ENCODE results near the gene AP2A2. TPM values are rescaled to one million over a fixed set of nuclear protein-coding genes. Genes with fewer than 3 reads are reported as not detected.
A peak's percentile ranks its signal among the peaks of the same experiment; 100 is the strongest.

The AP2A2 gene
- total and polyA plus RNA-seq, 5 donors: 22.4 to 55.0 (median 48.9) TPM

- Histone ChIP-seq H3K4me3 (ENCODE audit: low read length) (no peak overlapping the region), H3K27me3 (ENCODE audit: control insufficient read depth, insufficient read depth) (no peaks in the 10 kb centered on the region), H3K9me3 (ENCODE audit: control insufficient read depth, low read length) (no peaks in the 10 kb centered on the region), H3K27ac (ENCODE audit: low read length) (no peak overlapping the region), H3K4me1 (ENCODE audit: control insufficient read depth, insufficient read depth, low read length) (no peaks in the 10 kb centered on the region)
- intact Hi-C loops (cut with DNase I): no loop called here
- no peak for ATAC-seq
- WGBS: 92% methylated on average over 38 of the region's 38 CpGs
- DNase-seq: no peak
Observed at GRCh38 chr11:1000357-1001278, 74.9 kb downstream of the AP2A2 start.

DNA sequence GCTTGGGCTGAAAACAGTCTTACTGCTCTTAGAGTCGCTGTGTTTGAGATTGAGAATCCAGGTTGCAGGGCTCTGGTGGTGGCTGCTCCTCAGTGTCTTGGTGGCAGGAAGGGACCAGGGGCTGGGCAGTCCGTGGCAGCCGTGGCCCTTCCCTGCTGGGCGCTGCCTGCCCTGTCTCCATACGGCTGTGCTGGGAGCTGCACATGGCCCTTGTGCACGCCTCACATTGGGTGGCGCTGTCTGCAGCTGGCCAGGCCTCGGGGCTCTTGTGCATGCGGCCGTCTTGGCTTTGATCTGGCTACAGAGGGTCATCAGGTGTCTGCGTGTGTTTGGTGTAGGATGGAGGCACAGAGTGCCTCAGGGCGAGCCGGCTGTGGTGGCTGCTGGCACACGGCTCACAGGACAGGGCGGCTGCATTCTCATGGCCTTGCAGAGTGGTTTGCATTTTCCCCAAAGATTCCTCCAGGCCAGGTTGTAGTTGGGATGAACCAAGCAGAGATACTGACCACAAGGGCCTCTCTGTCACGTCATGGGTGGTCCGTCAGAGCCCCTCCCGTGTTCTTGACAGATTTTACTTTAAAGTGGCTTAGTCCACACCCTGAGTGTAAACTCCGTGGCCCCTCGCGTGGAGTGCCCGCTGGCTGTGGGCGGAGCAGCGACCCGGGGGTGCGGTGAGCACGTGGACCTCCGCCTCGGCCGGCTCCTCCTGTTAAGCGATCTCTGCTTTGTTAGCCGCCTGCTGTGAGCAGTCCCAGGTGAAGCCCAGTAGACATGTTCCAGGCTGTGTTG is 76.1 kb downstream of the AP2A2 start:
- Histone ChIP-seq H3K9me3 (ENCODE audit: control insufficient read depth, low read length) (no peaks in the 10 kb centered on the region), H3K4me1 (ENCODE audit: control insufficient read depth, insufficient read depth, low read length) (no peaks in the 10 kb centered on the region), H3K27ac (ENCODE audit: low read length) (no peak overlapping the region), H3K27me3 (ENCODE audit: control insufficient read depth, insufficient read depth) (no peaks in the 10 kb centered on the region), H3K4me3 (ENCODE audit: low read length) (no peak overlapping the region)
- no peak for ATAC-seq
- DNase-seq: peak in 1 of 3 donors; percentile 30
- intact Hi-C loops (cut with DNase I): no loop called here
- WGBS: 93% methylated on average over 32 of the region's 32 CpGs

- H3K4me3 ChIP-seq (ENCODE audit: low read length): no peak overlapping the region
- no peaks in the 10 kb centered on the region for H3K4me1 ChIP-seq (ENCODE audit: control insufficient read depth, insufficient read depth, low read length)
- H3K27ac ChIP-seq (ENCODE audit: low read length): no peak overlapping the region
- intact Hi-C loops (cut with DNase I): no loop called here
- no peaks in the 10 kb centered on the region for H3K9me3 ChIP-seq (ENCODE audit: control insufficient read depth, low read length)
- ATAC-seq: no peak
- peak in 1 of 3 donors; percentile 18 for DNase-seq
- H3K27me3 ChIP-seq (ENCODE audit: control insufficient read depth, insufficient read depth): no peaks in the 10 kb centered on the region
- WGBS: 93% methylated on average over 20 of the region's 20 CpGs
Observed at GRCh38 chr11:1002406-1002984, 76.8 kb downstream of the AP2A2 start.

GRCh38 chr11:1003159-1003558 is 77.5 kb downstream of the AP2A2 start:
- H3K27me3 ChIP-seq (ENCODE audit: control insufficient read depth, insufficient read depth): no peaks in the 10 kb centered on the region
- no peaks in the 10 kb centered on the region for H3K9me3 ChIP-seq (ENCODE audit: control insufficient read depth, low read length)
- H3K27ac ChIP-seq (ENCODE audit: low read length): no peak overlapping the region
- intact Hi-C loops (cut with DNase I): no loop called here
- DNase-seq (peak in 1 of 3 donors; percentile 28), ATAC-seq (no peak)
- no peak overlapping the region for H3K4me3 ChIP-seq (ENCODE audit: low read length)
- H3K4me1 ChIP-seq (ENCODE audit: control insufficient read depth, insufficient read depth, low read length): no peaks in the 10 kb centered on the region
- WGBS: 89% methylated on average over 20 of the region's 20 CpGs

DNA sequence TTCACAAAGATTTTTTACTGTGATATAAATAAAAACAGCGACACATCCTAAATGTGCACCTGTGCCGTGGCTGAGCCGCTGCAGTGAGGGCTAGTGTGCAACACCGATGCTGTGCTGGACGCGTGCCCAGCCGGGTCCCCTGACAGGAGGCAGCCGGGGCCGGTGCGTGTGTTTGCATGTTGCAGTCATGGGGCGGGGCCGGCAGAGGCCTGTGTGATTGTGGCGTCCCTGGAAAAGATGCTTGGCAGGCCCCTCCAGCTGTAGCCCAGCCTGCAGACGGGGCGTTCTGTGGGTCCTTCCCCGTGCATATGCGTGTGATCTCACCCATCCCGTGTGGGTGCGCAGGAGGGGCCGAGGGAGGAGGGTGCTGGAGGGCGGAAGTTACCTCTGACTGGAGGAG is 80.3 kb downstream of the AP2A2 start:
- ATAC-seq (no peak), DNase-seq (peak in 2 of 3 donors; percentile 67 to 80)
- Histone ChIP-seq H3K9me3 (ENCODE audit: control insufficient read depth, low read length) (no peaks in the 10 kb centered on the region), H3K27me3 (ENCODE audit: control insufficient read depth, insufficient read depth) (no peaks in the 10 kb centered on the region), H3K4me1 (ENCODE audit: control insufficient read depth, insufficient read depth, low read length) (no peaks in the 10 kb centered on the region), H3K4me3 (ENCODE audit: low read length) (no peak overlapping the region), H3K27ac (ENCODE audit: low read length) (no peak overlapping the region)
- intact Hi-C loops (cut with DNase I): no loop called here
- 69% methylated on average over 21 of the region's 21 CpGs for WGBS

- H3K4me3 ChIP-seq (ENCODE audit: low read length): no peak overlapping the region
- DNase-seq (peak in 1 of 3 donors; percentile 47), ATAC-seq (no peak)
- no peak overlapping the region for H3K27ac ChIP-seq (ENCODE audit: low read length)
- no peaks in the 10 kb centered on the region for H3K9me3 ChIP-seq (ENCODE audit: control insufficient read depth, low read length)
- WGBS: 87% methylated on average over 13 of the region's 13 CpGs
- intact Hi-C loops (cut with DNase I): no loop called here
- H3K4me1 ChIP-seq (ENCODE audit: control insufficient read depth, insufficient read depth, low read length): no peaks in the 10 kb centered on the region
- no peaks in the 10 kb centered on the region for H3K27me3 ChIP-seq (ENCODE audit: control insufficient read depth, insufficient read depth)
Observed at GRCh38 chr11:1006762-1007161, 81.1 kb downstream of the AP2A2 start.

DNA sequence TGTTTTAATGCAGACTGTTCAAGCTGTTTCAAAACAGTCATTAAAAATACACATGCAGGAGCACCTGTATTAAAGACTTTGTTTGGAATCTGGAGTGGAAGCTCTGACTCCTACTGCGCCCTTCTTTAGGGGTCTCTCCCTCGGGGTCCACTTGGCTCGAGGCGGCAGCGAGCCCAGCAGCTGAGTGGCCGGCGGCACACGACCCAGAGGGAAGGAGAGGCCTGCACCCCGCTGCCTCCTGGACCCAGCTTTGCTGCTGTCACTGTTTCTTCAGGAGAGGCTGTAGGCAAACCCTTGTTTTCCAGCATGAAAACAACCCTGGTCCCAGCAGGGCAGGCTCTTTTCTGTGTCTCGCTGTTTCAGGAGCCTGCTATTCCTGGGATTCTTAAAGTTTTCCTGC is 81.6 kb downstream of the AP2A2 start:
- DNase-seq (peak in 1 of 3 donors; percentile 10), ATAC-seq (no peak)
- WGBS: 90% methylated on average over 10 of the region's 10 CpGs
- intact Hi-C loops (cut with DNase I): no loop called here
- H3K4me3 ChIP-seq (ENCODE audit: low read length): no peak overlapping the region
- H3K27me3 ChIP-seq (ENCODE audit: control insufficient read depth, insufficient read depth): no peaks in the 10 kb centered on the region
- H3K4me1 ChIP-seq (ENCODE audit: control insufficient read depth, insufficient read depth, low read length): no peaks in the 10 kb centered on the region
- no peaks in the 10 kb centered on the region for H3K9me3 ChIP-seq (ENCODE audit: control insufficient read depth, low read length)
- H3K27ac ChIP-seq (ENCODE audit: low read length): no peak overlapping the region

DNA sequence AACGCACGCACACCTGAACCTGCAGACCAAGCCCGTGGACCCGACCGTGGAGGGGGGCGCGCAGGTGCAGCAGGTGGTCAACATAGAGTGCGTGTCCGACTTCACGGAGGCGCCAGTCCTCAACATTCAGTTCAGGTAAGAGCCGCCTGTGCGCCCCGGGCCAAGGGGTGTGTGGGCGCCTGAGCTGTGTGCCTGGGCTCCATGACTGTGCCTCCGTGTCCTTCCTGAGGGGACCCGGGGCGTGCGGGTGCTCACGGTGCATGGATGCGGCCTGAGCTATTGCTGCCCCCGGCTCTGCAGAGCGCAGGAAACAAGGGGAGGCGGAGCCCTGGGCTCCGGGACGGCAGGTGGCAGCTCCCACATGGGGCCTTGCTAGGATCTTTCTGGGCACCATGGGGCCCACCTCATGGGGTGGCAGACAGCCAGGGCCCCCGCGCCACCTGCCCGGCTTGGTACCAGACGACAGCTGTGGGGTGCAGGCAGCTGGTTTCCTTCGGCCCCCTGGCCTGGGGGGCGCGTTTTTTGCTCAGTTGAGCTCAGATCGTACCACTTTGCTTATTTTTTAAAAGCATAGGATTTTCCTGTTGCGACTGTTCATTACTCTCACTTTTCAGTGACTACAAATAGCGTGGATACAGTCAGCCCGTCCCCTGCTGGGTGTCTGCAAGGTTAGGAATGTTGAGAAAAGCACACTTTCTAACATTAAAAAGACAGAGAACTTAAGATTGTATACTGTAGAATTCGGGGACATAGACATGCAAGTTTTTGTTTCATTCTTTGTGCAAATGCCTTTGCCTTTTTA is 82.5 kb downstream of the AP2A2 start:
- no peak overlapping the region for H3K4me3 ChIP-seq (ENCODE audit: low read length)
- ATAC-seq: peak in 1 of 2 donors; percentile 9
- no peaks in the 10 kb centered on the region for H3K4me1 ChIP-seq (ENCODE audit: control insufficient read depth, insufficient read depth, low read length)
- no peaks in the 10 kb centered on the region for H3K27me3 ChIP-seq (ENCODE audit: control insufficient read depth, insufficient read depth)
- intact Hi-C loops (cut with DNase I): no loop called here
- WGBS: 93% methylated on average over 38 of the region's 38 CpGs
- DNase-seq: no peak
- H3K27ac ChIP-seq (ENCODE audit: low read length): no peak overlapping the region
- H3K9me3 ChIP-seq (ENCODE audit: control insufficient read depth, low read length): no peaks in the 10 kb centered on the region

DNA sequence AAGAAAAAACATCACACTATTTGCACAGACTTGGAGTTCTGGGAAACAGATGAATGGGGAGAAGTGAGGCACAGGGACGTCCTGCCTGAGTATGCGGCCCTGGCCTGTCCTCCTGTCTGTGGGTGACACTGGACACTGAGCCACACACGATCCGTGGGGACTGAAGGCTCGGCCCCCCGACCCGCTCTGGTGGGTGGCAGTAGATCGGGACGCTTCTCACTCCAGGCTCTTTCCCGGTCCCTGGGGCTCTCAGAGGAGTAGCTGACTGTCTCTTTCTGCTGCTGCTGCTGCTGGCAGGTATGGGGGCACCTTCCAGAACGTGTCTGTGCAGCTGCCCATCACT is 83.1 kb downstream of the AP2A2 start:
- Histone ChIP-seq H3K4me3 (ENCODE audit: low read length) (no peak overlapping the region), H3K27ac (ENCODE audit: low read length) (no peak overlapping the region), H3K27me3 (ENCODE audit: control insufficient read depth, insufficient read depth) (no peaks in the 10 kb centered on the region), H3K4me1 (ENCODE audit: control insufficient read depth, insufficient read depth, low read length) (no peaks in the 10 kb centered on the region), H3K9me3 (ENCODE audit: control insufficient read depth, low read length) (no peaks in the 10 kb centered on the region)
- intact Hi-C loops (cut with DNase I): no loop called here
- 90% methylated on average over 11 of the region's 11 CpGs for WGBS
- ATAC-seq (no peak), DNase-seq (peak in 1 of 3 donors; percentile 18)

DNA sequence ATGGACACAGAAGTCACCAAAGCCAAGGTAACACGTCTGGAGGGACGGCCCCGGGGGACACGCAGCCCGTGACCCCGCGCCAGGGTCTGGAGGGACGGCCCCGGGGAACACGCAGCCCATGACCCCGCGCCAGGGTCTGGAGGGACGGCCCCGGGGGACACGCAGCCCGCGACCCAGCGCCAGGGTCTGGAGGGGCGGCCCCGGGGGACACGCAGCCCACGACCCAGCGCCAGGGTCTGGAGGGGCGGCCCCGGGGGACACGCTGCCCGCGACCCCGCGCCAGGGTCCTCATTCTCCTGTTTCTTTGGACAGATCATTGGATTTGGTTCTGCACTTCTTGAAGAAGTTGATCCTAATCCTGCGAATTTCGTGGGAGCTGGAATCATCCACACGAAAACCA is 83.7 kb downstream of the AP2A2 start:
- 94% methylated on average over 33 of the region's 33 CpGs for WGBS

More for the DNA sequence above, 83.7 kb downstream of the AP2A2 start:
- H3K4me1 ChIP-seq (ENCODE audit: control insufficient read depth, insufficient read depth, low read length): no peaks in the 10 kb centered on the region
- ATAC-seq (no peak), DNase-seq (peak in 1 of 3 donors; percentile 33)
- no peak overlapping the region for H3K4me3 ChIP-seq (ENCODE audit: low read length)
- H3K9me3 ChIP-seq (ENCODE audit: control insufficient read depth, low read length): no peaks in the 10 kb centered on the region
- H3K27ac ChIP-seq (ENCODE audit: low read length): no peak overlapping the region
- intact Hi-C loops (cut with DNase I): no loop called here
- no peaks in the 10 kb centered on the region for H3K27me3 ChIP-seq (ENCODE audit: control insufficient read depth, insufficient read depth)

Measured in right cardiac atrium (tissue), 5 donors.